GM13977 (cell line): ENCODE results near the gene IRF2BP1.

Experiments used
- DNase-seq: peaks from one replicate; pipeline ENCODE4 v3.0.0; 2012; ENCODE audit warnings: low spot score
- in situ Hi-C: fragments of 300-500 bp; cut with MboI; formaldehyde crosslinking; loops from one replicate; pipeline ENCODE4 v1.12.0; 2022; ENCODE audit warnings: low sequenced_read_pairs, low pct_unique_long_range_greater_than_20kb, mixed read lengths, inconsistent platforms; ENCODE audit not compliant: unreplicated experiment
- TF ChIP-seq, protein P1 (sequence below): IDR thresholded peaks from 2 replicates; pipeline ENCODE4 v1.5.1; 2012; ENCODE audit warnings: mild to moderate bottlenecking, control low read depth; ENCODE audit not compliant: insufficient read depth; ENCODE audit errors: extremely low read depth, missing control alignments

The IRF2BP1 gene, protein sequence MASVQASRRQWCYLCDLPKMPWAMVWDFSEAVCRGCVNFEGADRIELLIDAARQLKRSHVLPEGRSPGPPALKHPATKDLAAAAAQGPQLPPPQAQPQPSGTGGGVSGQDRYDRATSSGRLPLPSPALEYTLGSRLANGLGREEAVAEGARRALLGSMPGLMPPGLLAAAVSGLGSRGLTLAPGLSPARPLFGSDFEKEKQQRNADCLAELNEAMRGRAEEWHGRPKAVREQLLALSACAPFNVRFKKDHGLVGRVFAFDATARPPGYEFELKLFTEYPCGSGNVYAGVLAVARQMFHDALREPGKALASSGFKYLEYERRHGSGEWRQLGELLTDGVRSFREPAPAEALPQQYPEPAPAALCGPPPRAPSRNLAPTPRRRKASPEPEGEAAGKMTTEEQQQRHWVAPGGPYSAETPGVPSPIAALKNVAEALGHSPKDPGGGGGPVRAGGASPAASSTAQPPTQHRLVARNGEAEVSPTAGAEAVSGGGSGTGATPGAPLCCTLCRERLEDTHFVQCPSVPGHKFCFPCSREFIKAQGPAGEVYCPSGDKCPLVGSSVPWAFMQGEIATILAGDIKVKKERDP

DNA sequence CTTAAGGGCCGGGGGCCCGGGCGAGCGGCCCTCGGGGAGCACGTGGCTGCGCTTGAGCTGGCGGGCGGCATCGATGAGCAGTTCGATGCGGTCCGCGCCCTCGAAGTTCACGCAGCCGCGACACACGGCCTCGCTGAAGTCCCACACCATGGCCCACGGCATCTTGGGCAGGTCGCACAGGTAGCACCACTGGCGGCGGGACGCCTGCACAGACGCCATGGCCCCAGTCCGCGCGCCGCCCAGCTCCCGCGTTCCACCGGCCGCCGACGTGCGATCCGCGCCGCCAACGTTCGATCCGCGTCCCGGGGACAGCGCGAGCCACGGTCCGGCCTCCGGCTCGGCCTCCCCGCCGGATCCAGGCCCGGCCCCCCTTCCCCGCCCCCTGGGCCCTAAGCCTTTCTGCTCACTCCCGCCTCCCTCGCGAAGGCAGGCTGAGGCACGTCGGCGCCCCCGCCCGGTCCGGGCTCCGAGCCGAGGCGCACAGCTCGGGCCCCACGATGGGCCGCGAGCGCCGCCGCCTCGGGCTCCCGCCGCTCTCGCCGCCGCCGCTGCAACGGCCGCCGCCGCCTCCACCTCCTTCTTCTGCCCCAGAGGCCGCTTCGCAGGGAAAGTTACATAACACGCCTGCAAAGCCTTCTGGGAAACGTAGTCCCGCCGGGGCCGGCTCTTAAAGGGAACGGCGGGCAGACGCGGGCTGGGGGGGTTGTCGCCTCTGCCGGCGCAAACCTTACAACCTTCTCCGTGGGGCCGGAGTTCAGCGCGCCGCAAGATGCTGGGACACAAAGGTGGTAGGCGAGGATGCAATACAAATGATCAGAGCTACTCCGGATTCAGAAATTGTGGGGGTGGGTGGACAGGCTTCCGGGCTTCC is at the start of gene IRF2BP1:
Gene IRF2BP1, minus strand, starts transcription at position 586 of the 871 bp plus-strand sequence. Its CDS starts 367 bp downstream, at position 219.
- in situ Hi-C loops = no loop called here
- DNase-seq = peak; percentile 93
- TF ChIP-seq, protein P1, sequence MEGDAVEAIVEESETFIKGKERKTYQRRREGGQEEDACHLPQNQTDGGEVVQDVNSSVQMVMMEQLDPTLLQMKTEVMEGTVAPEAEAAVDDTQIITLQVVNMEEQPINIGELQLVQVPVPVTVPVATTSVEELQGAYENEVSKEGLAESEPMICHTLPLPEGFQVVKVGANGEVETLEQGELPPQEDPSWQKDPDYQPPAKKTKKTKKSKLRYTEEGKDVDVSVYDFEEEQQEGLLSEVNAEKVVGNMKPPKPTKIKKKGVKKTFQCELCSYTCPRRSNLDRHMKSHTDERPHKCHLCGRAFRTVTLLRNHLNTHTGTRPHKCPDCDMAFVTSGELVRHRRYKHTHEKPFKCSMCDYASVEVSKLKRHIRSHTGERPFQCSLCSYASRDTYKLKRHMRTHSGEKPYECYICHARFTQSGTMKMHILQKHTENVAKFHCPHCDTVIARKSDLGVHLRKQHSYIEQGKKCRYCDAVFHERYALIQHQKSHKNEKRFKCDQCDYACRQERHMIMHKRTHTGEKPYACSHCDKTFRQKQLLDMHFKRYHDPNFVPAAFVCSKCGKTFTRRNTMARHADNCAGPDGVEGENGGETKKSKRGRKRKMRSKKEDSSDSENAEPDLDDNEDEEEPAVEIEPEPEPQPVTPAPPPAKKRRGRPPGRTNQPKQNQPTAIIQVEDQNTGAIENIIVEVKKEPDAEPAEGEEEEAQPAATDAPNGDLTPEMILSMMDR = peak; percentile 0

DNA sequence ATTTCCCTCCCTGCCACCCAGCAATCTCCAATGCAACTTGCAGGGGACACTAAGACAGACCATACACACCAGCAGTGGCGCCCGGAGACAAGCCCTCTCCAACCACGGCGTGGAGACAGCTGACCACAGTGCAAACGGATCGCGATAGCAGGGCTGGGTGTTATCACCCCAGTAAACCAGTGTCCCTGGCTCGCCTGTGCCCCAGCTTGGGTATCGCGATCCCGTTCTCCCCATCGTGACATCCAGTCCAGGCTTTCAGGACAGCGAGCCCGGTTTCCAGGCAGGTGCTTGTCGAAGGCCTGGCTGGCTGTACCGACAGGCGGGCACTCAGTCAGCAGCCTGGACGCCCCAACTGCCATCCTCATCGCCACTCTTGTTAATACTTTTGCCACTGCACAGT is 49.3 kb upstream of the IRF2BP1 start:
- no peak for DNase-seq
- TF ChIP-seq, protein P1 = no peak
- in situ Hi-C loops = no loop called here

DNA sequence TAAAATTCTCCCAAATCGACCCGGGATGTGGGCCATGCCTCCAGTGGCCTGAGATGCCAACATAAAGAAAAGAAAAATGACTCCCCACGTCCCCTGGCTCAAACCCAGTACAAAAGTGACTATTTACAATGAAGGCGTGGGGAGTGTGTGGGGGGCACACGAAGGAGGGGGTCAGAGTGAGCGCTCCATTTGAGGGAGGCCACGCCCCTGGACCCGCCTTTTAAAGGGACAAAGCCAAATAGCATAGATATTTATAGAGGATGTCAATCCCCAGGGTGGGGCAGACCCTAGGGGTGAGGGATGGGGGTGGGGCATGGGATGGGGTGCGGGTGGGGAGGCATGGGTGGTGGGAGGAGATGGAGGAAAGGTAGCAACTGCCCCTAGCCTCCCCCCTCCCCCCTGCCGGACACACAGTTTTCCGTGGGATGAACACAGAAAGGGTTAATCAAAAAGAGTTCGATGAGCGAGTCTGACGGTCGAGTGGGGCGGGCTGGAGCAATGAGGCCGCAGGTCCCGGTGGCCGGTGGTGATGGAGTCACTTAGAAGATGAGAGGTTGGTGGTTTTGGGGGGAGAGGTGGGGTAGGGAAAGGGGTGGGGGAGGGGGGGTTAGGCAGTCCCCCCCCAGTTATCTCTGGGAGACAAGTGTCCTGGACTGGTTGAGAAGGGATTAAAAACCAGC is 48.8 kb upstream of the IRF2BP1 start:
- in situ Hi-C loops = no loop called here
- no peak for DNase-seq
- TF ChIP-seq, protein P1 = no peak

DNA sequence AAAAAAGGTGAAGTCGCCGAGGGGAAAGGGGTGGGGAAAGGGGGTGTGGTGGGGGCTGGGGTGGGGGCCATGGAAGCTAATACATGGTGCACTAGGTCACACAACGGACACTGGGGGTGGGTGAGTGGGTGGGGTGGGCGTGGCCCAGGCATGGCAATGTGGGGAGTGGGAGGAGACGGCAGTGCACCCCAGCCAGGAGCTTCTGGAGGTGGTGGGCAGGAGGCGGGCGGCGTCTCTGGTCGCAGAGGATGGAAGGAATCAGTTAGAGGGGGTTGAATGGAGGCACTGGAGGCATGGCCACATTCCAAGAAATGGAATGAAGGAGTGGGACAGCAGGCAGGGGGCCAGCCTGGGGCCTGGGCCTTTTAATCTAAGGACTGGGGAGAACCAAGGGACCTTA is 47.8 kb upstream of the IRF2BP1 start:
- TF ChIP-seq, protein P1 = no peak
- in situ Hi-C loops = no loop called here

DNA sequence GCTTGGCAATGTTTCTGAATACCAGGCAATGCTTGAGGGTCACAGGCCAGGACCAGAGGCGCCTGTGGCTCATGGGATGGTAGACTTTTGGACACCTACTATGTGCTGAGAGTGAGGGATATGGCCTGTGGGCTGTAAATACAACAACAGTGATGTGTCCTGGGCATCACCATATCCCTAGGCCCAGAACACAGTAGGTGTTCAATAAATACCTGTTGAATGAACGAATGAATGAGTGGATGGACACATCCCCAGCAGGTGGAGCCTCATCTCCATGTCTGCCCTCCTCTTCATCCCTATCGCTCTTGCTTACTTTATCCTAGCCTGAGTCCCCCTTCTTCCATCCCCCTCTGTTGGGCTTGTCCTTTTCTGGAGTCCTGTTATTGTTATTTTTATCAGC is 45.1 kb upstream of the IRF2BP1 start:
- in situ Hi-C loops = no loop called here
- no peak for DNase-seq
- TF ChIP-seq, protein P1 = no peak

More for the DNA sequence above, 47.8 kb upstream of the IRF2BP1 start:
- no peak for DNase-seq

DNA sequence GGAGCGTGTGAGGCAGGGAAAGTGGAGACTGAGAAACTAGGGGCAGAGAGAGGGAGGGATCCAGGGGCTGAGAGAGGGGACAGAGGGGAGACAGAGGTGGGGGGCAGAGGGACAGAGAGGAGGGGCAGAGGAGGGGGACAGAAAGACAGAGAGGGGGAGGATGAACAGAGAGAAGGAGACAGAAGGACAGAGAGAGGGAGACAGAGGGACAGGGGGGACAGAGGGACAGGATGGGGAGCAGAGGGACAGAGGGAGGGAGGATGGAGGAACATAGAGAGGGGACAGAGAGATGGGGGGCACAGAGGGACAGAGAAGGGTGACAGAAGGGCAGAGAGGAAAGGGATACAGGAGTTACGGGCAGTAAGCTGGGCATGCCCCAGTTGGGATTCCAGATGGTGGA is 43.3 kb upstream of the IRF2BP1 start:
- no peak for DNase-seq
- in situ Hi-C loops = no loop called here
- TF ChIP-seq, protein P1 = no peak
